GM18499 (cell line): ENCODE results near the gene UGP2.
"Not testable (repeated sequence)": the region's sequence is repeated elsewhere in the genome, so short reads cannot be mapped to it uniquely, and the experiment has no call there.

Experiments
- ATAC-seq: cut with Tn5 transposase; IDR thresholded peaks from one replicate; pipeline ENCODE4 v1.9.1; 2021; ENCODE audit warnings: moderate number of reproducible peaks; ENCODE audit not compliant: insufficient read depth, unreplicated experiment

The UGP2 gene

GRCh38 chr2:63837036-63837594 is 4.6 kb upstream of the UGP2 start:
- ATAC-seq, result no peak

GRCh38 chr2:63840081-63840784 is 1.5 kb upstream of the UGP2 start:
- peak; percentile 7 for ATAC-seq

- peak; percentile 75 for ATAC-seq
Observed at GRCh38 chr2:63840785-63841253, 877 bp upstream of the UGP2 start.

- no peak for ATAC-seq
Observed at GRCh38 chr2:63842149-63843061, 709 bp downstream of the UGP2 start.

- ATAC-seq, result no peak
Observed at GRCh38 chr2:63843093-63843492, 1.4 kb downstream of the UGP2 start.

GRCh38 chr2:63843791-63844190 is 2.1 kb downstream of the UGP2 start:
- no peak for ATAC-seq

GRCh38 chr2:63844616-63845015 is 2.9 kb downstream of the UGP2 start:
- ATAC-seq, result no peak

GRCh38 chr2:63845866-63846265 is 4.2 kb downstream of the UGP2 start:
- no peak for ATAC-seq

- ATAC-seq, result no peak
Observed at GRCh38 chr2:63846487-63846886, 4.8 kb downstream of the UGP2 start.

GRCh38 chr2:63847571-63847970 is 5.9 kb downstream of the UGP2 start:
- not testable (repeated sequence) for ATAC-seq

GRCh38 chr2:63849381-63850203 is 7.9 kb downstream of the UGP2 start:
- ATAC-seq, result no peak

GRCh38 chr2:63850204-63850571 is 8.5 kb downstream of the UGP2 start:
- no peak for ATAC-seq

- ATAC-seq, result no peak
Observed at GRCh38 chr2:63850649-63851048, 9.0 kb downstream of the UGP2 start.

- no peak for ATAC-seq
Observed at GRCh38 chr2:63851691-63852311, 10.1 kb downstream of the UGP2 start.

- no peak for ATAC-seq
Observed at GRCh38 chr2:63853527-63854310, 12.0 kb downstream of the UGP2 start.

- no peak for ATAC-seq
Observed at GRCh38 chr2:63855418-63856302, 14.0 kb downstream of the UGP2 start.

- ATAC-seq, result no peak
Observed at GRCh38 chr2:63856303-63856603, 14.6 kb downstream of the UGP2 start.

GRCh38 chr2:63858291-63858690 is 16.6 kb downstream of the UGP2 start:
- ATAC-seq, result no peak
